ENCODE results near the gene TMEM187.

DNA sequence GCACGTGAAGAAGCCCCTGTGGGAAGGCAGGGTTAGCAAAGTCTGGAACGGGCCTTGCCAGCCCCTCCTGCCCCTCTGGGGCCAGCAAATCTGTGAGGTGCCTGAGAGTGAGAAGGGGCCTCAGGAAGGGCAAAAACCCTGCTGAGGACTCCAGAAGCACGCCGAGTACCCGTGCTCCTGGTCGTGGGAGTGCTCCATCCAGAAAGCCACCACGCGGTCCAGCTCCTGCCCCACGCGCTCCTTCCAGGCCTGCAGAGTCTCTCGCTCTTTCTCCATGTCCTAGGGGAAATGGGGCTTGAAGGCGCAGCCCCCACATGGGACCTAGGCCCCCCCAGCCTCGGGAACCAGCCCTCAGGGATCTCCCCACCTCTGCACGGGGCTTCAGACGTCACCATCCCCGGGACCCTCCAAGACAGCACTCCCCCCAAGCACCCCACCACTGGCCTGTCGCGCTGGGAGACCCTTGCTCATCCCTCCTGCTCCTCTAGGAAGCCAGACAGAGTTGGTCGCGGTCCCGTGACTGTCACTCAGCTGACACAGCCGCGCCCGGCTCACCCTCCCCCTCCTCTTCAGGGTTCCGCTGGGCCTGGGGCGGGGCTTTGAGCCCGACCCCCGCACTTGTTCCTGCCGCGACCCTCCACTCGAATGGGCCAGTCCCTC, 28.3 kb upstream of the TMEM187 start, which contains the start of gene RENBP:
- no peak for TF ChIP-seq POLR2A (IDR thresholded peaks at IDR 0.05)
- TF ChIP-seq, protein P1, sequence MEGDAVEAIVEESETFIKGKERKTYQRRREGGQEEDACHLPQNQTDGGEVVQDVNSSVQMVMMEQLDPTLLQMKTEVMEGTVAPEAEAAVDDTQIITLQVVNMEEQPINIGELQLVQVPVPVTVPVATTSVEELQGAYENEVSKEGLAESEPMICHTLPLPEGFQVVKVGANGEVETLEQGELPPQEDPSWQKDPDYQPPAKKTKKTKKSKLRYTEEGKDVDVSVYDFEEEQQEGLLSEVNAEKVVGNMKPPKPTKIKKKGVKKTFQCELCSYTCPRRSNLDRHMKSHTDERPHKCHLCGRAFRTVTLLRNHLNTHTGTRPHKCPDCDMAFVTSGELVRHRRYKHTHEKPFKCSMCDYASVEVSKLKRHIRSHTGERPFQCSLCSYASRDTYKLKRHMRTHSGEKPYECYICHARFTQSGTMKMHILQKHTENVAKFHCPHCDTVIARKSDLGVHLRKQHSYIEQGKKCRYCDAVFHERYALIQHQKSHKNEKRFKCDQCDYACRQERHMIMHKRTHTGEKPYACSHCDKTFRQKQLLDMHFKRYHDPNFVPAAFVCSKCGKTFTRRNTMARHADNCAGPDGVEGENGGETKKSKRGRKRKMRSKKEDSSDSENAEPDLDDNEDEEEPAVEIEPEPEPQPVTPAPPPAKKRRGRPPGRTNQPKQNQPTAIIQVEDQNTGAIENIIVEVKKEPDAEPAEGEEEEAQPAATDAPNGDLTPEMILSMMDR (IDR thresholded peaks at IDR 0.05) = no peak

Data from thyroid gland (tissue), 4 donors.